ENCODE results near the gene DNAH11.
"Not testable (repeated sequence)": the region's sequence is repeated elsewhere in the genome, so short reads cannot be mapped to it uniquely, and the experiment has no call there.

The DNAH11 gene

DNA sequence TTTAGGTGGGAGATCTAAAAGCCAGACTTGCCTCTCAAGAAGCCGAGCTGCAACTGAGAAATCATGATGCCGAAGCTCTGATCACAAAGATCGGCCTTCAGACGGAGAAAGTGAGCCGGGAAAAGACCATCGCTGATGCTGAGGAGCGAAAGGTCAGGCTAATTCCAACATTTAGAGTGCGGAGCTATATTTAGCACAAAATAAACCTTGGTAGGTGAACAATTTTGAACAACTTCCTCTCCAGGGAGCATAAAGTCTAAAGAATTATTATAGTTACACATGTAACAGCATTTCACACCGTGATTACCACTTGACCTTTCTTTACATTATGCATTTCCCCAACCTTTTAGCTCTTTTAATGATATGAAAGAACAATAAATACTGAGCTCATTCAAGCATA lies 236.1 kb downstream of the DNAH11 start:
- DNase-seq, result peak in 1 of 3 experiments; percentile 26

DNA sequence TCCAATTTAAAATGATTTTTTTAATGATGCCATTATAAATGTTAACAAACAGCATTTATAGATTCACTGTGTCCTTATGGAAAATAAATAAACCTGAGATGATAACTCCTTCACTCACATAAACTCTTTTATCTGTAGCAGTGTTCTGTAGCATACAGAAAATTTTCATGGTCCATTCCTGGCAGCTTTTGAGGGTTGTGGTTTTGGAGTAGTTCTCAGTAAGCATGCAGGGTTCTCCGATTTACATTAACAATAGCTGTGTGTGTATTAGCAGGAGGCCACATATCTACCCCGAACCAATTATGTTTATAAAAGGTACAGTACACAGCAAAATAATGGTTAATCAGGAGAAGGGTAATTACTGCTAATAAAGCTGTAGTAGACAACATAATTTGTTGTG lies 240.2 kb downstream of the DNAH11 start:
- DNase-seq, result peak; percentile 27 to 89 (median 57)

DNA sequence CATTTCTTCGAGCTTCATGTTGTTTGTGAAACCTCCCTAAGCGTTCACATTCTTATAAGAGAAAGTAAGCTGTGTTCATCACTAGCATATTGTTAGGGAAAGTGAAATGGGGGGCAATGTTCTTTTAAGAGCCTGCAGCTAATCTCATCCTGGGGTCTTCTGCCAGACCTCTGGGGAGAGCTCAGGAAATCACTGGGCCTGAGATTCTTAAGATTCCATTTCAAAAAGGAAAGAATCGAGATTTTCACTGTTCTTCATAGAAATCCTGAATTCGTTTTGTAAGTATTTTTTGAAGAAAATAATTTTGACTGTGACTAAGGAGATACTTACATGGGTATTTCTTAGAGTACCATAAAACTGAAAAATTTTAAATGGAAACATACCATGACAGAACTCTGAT lies 242.2 kb downstream of the DNAH11 start:
- no peak for DNase-seq

DNA sequence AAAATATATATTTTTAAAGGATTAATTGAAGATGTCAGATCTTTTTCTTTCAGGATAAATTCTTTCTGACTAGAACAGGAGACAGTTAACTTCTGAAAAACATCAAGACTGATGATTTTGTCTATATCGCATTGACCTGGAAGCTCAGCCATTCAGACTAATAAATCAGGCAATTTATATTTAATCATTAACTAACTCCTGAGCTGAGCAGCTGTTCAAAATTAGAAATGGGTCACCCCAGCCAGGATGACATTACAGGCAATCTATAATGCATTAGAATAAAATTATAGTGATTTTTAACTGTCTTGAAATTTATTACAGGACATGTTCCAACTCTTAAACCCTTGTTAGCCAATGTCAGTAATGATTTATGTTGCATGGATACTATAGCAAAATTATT lies 263.0 kb downstream of the DNAH11 start:
- no peak for DNase-seq

DNA sequence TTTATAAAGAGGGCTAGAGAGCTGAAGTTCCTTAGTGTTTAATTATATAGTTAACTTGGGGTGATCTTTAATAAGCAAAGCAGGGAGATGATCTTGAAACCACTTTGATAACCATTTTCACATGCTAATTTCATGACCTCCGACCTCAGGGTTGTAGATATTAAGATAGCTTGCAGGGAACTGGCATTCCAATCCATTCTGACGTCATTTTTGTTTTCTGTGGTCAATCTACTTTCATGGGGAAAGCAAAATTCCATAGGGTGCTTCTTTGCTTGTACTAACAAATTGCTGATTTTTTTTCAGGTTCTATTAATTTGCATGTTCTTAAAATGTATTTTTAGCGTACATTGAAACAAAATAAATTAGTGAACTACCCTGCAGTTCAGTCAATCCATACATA lies 263.5 kb downstream of the DNAH11 start:
- DNase-seq, result no peak

DNA sequence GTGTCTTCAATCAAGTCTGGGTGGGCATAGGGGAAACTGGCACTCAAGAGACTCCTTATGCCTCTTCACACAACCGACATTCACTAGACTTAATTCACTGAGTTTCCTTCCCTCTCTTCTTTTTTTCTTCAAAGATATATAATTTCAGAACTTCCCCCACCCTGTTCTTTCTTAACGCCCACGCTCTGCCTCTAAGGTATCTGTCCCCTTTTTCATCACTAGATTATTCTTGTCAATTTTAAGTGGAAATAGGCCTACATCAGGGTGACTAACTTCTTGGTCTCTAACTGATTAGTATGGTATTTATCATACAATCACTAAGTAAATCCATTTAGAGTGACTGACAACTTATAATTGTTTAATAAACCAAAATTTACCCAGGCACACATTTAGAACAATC lies 276.2 kb downstream of the DNAH11 start:
- no peak for DNase-seq

DNA sequence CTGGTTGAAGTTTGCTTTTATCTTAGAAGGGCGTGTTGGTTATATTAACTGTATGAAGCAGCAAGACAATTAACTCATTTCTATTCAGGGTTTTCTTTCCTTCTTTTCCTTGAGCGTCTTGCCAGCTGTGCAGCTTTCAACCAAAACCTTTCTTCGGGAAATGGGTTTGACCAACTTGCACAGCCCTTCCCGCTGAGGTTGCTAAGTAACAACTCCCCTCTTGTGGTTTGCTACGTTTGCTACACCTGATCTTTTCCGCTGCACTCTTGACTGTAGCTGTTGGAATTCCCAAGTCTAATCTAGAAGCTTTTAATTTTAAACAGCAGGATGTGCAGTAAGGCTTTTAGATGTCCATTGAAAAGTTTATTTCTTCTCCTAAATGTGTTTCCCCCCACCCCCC lies 286.0 kb downstream of the DNAH11 start:
- peak in 2 of 3 experiments; percentile 24 to 58 for DNase-seq

DNA sequence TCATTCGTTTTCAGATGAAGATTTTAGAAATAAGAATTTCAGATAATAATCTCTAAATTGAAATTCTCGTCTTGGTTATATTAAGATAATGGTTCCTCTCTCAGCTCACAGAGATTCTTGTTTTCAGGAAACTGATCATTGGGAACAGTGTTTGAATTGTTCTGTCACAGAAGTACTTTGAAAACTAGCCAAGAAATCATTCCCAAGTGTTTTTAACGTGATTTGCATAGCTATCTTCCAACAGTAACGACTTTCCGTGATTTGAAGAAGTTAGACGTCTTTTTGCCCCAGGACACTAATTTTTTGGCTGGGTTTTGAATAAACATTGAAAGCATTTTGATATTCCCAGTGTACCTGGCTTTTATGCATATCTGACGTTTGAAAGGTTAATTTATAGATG lies 286.9 kb downstream of the DNAH11 start:
- DNase-seq, result no peak

DNA sequence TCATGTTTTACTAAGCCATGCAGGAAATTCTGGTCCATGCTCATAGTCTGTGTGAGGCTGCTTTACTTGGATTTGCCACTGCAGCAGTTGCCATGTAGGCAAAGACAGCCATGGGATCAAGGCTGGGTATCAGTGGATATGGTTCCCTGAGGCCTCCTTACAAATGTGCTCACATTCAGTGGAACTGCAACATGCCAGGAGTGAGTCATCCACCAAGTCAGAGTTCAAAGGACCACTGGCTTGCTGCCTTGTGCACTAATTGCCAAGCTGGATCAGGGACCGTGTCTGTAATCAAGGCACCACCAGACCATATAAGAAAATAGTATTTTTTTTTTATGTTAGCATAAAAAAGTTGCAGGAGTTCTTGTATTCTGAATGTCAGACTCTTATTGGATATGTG lies 301.9 kb downstream of the DNAH11 start:
- DNase-seq, result no peak

DNA sequence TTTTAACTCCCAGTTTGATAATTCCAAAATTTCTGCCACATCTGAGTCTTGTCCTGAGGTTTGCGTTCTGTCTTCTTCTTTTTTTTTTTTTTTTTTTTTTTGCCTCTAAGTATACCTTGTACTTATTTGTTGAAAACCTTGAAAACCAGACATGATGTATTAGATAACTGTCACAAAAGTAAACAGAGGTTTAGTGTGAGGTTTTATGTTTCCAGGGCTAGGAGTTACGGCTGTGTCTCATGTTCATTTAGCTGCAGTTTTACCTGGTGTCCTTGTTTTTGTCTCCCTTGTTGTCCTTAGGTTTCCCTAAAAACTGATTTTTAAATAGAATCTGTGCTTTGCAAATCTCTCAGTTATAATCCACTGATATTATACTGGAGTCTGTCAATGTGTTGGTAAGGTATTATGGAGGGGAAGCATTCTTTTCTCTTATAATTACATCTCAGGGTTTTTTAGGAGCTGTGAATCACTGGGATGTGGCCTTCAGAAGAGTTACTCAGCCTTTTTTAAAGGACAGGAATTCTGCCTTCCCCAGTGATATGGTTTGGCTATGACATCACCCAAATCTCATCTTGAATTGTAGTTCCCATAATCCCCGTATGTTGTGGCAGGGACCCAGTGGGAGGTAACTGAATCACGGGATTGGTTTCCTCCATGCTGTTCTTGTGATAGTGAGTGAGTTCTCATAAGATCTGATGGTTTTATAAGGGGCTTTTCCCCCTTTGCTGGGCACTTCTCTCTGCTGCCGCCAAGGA lies 307.9 kb downstream of the DNAH11 start:
- DNase-seq, result no peak

DNA sequence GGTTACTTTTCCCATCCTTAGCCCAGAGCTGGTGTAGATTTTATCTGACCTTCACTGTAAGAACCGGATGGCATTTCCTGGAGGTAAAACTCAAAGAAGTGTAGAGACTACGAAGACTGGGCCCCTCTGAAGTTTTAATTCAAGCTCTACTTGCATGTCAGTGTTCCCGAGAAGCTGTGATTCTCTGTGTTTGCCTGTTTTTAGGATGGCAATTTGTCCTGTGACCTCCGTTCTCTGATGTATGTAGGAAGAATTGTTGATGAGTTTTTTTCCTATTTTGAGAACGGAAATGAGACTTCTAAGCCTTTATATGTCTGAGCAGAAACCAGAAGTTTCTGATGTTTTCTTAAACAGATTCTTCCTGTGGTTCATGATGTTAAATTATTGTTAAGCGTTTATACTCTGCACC lies 308.7 kb downstream of the DNAH11 start:
- no peak for DNase-seq

DNA sequence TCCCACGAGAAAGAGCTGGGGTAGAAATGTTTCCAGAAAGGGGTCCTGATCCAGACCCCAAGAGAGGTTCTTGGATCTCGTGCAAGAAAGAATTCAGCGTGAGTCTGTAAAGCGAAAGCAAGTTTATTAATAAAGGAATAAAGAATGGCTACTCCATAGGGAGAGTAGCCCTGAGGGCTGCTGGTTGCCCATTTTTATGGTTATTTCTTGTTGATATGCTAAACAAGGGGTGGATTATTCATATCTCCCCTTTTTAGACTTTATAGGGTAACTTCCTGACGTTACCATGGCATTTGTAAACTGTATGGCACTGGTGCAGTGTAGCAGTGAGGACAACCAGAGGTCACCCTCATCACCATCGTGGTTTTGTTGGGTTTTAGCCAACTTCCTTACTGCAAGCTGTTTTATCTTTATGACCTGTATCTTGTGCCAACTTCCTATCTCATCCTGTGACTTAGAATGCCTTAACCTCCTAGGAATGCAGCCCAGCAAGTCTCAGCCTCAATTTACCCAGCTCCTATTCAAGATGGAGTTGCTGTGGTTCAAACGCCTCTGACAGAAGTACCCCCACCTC lies 322.9 kb downstream of the DNAH11 start:
- DNase-seq, result not testable (repeated sequence)

DNA sequence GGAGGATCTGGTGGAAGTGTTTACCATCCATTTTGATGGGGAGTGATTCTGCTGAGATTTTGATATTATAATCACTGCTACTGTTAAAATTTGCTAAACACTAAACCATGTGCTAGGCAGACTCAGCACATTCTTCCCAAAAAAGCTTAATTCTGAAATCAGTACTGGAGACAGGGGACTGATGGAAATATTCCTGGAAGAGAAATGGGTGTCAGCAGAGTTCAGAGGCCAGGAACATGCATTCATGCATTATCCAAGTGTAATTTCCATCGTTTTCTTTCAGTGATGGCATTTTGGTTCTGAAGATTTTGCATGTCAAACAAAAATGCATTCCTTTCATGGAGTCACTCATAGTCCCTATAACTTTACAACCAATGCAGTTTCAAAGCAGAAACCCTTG lies 323.9 kb downstream of the DNAH11 start:
- no peak for DNase-seq

DNA sequence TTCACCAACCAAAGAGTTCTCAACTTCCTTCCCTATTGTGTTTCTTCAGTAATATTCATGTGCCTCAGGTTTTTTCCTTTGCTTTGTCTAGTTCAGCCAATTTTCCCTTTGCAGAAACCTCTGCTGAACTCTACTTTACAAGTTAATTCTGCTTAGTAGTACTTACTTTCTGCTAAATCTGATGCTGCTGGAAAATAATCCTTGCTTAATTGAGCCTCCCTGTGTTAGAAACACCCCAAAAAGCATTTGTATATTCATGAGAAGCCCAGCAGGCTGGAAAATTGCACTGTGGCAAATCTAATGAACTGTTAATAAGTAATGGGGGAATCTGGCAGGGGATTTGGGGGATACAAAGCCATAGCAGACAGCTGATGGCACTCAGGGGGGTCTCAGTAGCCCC lies 324.4 kb downstream of the DNAH11 start:
- DNase-seq, result no peak

DNA sequence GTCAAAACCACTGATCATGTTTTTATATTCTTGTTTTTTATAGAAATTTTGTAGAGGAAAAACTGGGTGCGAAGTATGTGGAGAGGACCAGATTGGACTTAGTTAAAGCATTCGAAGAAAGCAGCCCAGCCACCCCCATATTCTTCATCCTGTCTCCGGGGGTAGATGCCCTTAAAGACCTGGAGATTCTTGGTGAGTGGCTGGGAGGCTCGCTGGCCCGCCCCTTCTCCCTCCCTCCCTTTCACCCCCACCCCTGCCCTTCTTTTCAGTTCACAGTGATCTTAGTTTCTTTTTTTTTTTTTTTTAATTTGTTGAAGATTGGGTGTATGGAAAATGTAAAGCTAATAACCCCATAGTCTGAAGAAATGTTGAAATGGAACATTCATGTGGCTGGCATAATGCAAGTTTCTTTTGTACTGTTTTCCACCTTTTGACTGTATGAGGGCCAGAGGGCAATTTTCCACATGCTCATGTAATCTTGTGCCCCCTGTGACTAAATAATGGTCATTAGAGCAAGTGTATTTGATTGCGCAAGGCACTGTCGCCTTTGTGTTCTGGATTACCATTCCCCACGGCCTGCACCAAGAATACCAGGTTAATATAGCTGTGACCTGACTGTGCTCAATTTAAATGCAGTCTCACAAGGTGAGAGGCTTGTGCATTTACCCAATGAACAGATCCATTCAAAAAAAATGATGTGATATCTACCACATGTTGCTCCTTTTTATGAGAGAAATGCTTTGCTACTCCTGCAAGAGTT lies 325.2 kb downstream of the DNAH11 start:
- DNase-seq, result peak in 2 of 3 experiments; percentile 56 to 83

DNA sequence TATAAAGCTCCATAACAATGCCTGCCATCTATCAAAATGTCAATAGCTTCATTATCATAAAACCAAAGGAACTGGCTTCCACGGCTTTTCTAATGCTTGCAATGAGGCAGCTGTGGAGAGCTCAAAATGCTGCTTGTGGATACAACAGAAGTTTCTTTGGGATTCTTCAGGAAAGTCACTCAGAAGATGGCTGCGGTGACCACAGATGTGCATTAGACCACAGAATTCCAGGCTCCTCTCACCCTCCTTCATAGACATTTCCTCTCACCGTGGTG lies 325.7 kb downstream of the DNAH11 start:
- no peak for DNase-seq

DNA sequence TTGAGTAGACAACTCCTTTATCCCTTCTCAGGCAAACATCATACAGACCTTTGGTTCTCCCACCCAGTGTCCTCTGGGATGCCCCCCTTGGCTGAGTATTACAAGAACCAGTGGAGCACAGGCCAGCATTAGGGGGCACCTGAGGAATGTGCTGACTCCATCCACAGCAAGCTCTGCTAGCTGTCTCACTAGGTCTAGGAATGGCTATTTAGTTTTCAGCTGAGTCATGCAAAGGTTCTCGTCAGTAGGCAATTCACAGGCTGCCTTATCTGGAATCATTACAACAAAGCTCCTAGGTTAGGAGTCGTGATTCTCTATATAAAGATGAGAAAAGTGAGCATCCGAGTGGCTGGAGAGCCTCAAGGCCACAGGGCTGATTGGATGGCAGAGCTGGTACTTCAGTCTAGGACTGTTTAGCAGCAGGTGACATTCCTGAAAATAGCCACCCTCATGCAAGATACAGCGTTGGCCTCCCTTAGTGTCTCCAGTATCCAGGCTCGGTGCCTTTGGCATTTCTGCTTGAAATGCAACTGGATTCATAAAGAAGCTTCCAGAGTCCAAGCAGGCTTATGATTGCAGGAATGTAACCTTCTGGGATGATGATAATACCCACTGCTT lies 327.1 kb downstream of the DNAH11 start:
- no peak for DNase-seq

DNA sequence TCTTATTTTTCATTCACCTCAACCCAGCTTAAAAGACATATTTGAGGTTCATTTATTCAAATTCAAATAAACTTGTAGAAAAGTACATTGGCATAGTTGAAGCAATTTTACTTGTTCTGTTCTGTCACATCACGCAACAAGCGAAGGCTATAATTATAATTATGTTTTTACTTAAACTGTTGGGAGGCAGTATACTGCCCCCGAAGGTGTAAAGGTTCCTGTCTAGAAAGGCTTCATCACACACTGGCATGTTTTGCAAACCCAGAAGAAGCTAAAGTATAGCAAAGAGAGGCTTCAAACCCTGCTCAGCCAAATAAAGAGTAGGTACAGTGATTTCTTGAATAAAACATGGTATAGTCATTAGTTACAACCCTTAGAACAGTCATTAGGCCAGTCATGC lies 340.2 kb downstream of the DNAH11 start:
- DNase-seq, result peak in 1 of 3 experiments; percentile 23

DNA sequence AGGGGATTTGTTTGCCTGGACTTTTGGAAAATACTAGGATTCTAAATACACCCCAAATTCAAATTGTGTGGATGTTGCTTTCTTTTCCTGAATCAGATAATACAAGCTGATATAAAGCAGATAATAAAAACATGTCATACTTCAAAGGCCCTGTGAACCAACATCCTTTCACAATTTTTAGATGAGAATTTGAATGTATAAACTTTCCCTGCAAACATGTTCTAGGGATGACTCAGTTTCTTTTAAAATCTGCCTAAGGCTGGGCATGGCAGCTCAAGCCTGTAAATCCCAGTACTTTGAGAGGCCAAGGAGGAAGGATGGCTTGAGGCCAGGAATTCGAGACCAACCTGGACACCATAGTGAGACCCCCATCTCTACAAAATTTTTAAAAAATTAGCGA lies 340.7 kb downstream of the DNAH11 start:
- not testable (repeated sequence) for DNase-seq

DNA sequence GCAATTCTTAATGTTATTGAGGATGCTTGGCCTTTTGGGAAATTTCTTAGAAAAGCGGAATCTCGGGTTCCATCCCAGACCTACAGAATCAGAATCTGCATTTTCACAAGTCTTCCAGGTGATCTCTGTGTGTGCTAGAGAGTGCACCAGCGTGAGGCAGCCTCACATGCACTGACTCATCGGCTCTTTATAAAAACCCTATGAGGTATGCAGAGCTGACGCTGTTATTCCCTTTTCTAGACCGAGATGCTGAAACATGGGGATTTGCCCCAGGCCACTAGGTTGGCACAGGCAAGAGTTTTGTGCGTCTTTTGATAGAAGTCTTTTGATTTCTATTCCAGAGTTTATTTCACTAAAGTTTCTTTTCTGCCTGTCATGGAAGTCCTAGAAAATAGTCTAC lies 341.7 kb downstream of the DNAH11 start:
- DNase-seq, result no peak

DNA sequence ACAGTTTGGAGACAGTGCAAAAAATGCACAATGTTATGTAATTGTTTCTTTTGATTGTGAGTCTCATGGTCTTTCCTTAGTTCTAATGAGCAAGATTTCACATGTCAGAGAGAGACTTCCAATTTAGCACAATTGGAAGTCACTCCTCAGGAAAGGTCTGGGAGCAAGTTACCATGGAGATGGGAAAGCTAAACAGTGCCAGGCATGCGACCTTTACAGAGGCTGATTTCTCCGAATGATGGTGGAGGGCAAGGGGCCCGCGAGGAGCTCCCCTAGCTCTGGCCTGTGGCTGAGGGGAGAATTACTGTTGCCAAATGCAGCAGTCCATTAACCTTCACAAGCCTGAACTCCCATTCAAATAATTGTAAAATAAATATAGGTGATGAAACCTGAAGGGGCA lies 343.6 kb downstream of the DNAH11 start:
- DNase-seq, result no peak

DNA sequence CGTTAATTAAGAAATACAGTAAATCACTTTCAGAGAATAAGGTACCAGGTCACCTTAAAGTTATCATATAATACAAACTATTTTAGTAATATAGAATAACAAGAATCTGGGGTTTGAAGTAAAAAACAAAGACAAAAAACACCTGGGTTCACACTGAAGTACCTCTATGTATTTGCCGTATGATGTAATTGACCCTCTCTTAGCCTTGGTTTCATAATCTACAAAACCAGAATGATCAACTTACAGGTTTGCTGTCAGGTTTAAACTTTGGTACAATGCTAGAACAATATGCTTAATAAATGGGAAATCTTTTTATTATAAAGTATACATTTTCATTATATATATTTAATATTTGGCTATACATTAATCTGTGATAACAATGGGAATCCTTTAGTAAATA lies 344.5 kb downstream of the DNAH11 start:
- DNase-seq, result peak in 1 of 3 experiments; percentile 33

DNA sequence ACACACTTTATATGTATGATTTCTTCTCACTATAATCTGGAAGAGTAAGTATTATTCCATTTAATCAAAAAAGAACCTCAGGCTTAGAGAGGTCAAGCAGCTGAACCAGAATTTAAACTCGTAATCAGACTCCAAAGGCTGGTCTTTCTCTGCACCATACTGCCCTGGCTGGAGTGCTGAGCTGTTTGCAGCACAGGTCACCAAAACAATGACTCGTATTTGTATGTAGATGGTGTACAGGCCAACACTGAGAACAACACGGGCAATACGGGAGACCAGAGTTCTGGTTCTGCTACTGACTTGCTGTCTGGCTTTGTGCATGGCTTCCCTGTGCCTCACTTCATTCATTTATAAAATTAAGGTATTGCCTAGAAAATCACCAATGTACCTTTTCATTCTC lies 344.9 kb downstream of the DNAH11 start:
- no peak for DNase-seq

DNA sequence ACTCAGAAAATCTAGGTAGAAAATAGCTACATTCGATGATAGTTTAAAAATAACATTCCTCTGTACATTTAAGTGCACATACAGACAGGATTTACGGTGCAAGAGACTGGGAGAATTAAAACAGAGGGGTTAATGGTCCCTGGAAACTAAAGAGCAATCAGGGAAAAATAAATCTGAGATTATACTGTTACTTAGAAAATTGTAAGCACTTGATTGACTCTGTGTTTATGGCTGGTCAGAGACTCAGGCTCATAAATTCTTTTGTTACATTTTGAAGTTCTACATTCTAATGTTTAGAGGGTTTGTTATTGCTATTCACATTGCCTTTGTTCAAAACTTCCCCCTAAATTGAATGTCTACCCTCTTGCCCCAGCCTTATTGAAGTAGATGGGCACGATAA lies 348.5 kb downstream of the DNAH11 start:
- DNase-seq, result no peak
